Mucosa of descending colon (tissue), 3 donors: ENCODE results near the gene CASP9. TPM values are rescaled to one million over a fixed set of nuclear protein-coding genes. Genes with fewer than 3 reads are reported as not detected.

ENCODE experiments used
- ATAC-seq: fragments of 200-7000 bp; cut with Tn5 transposase; one replicate; pipeline ENCODE4 v1.9.1; 2020; ENCODE audit warnings: mild to moderate bottlenecking, moderate library complexity
- DNase-seq, 3 donors: peaks; one replicate each; pipeline ENCODE4 v3.0.0-alpha.2; 2020
- H3K36me3 ChIP-seq: fragments of 200-600 bp; one replicate; pipeline ENCODE4 v1.8.0; 2021; ENCODE audit warnings: low read depth, mild to moderate bottlenecking
- H3K4me1 ChIP-seq: fragments of 200-600 bp; one replicate; pipeline ENCODE4 v1.8.0; 2021; ENCODE audit warnings: low read depth, mild to moderate bottlenecking
- H3K4me3 ChIP-seq: fragments of 200-600 bp; one replicate; pipeline ENCODE4 v1.8.0; 2021; ENCODE audit warnings: mild to moderate bottlenecking
- H3K9me3 ChIP-seq: fragments of 200-600 bp; one replicate; pipeline ENCODE4 v1.8.0; 2021; ENCODE audit warnings: mild to moderate bottlenecking
- intact Hi-C, 2 donors: fragments of 100-400 bp; cut with DNase I in 1 of 2; cut with micrococcal nuclease in 1 of 2; formaldehyde crosslinking; loops; one replicate each; pipeline versions ENCODE4 v1.11.0 to v1.11.1; 2022; cut with DNase I, micrococcal nuclease
- total RNA-seq, 3 donors: library from RNA; stranded (reverse); fragmentation: NEBNext Ultra II Directional in 2 of 3; extraction: Animal tissue kit (Norgen Biotek cat#: 25700) in 2 of 3; gene quantifications; one replicate each; pipeline versions ENCODE4 v1.2.1 to v1.2.4, GENCODE V29; 2021 to 2023
- TF ChIP-seq, protein P1 (sequence below): fragments of 200-600 bp; IDR thresholded peaks from one replicate; pipeline ENCODE4 v1.8.0; 2022; ENCODE audit warnings: antibody characterized with exemption, mild to moderate bottlenecking
- donor health status: DM: no; HTN: no; CAD: no; lungs with moderate emphysema.
- donor health status: DM: no; HTN: no; CAD: no.
- donor health status: DM: no; HTN: yes; CAD: no.

The CASP9 gene
- total RNA-seq, 3 donors from 2014 or later: 14.2 to 16.0 (median 15.2) TPM

DNA sequence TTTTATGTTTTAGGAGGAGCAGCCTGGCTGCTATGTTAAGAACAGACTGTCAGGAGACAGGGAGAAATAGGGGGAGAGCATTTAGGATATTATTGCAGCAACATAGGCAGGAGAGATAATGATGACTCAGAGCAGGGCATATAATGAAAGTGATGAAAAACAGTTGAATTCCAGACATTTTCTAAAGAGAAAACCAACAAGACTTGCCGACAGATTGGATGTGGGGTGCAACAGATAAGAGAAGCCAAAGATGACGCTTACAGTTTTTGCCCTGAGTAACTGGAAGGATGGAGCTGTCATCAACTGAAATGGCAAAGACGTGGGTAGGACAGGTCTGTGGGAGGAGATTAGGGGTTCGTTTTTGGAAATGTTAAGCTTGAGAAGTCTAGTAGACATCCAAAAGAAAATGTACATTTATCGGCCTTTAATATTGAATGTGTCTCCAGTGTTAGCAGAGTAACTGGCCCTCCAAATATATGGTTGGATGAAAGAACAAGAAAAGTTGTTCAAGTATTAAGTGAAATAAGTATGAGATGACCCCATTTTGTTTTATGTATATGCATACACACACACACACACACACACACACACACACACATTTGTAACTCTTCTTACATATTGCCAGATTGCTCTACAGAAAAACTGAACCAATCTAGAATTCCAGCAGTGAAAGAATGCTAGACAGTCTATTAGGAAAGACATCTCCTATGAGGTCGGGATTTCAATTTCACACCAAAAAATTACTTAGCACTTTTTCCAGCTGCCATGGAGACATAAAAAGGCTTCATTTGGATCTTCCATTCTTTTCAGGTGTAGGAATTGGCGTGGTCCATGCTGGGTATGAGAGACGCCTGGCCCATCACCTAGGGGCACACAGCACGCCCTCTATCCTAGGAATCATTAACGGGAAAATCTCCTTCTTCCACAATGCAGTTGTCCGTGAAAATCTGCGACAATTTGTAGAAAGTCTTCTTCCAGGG is 19.9 kb upstream of the CASP9 start:
- Histone ChIP-seq H3K9me3 (no peaks in the 10 kb centered on the region), H3K4me1 (no peaks in the 10 kb centered on the region), H3K36me3 (no peaks in the 10 kb centered on the region), H3K4me3 (no peak overlapping the region)
- ATAC-seq (no peak), DNase-seq (no peak)
- intact Hi-C loops: no loop called here
- TF ChIP-seq, protein P1, sequence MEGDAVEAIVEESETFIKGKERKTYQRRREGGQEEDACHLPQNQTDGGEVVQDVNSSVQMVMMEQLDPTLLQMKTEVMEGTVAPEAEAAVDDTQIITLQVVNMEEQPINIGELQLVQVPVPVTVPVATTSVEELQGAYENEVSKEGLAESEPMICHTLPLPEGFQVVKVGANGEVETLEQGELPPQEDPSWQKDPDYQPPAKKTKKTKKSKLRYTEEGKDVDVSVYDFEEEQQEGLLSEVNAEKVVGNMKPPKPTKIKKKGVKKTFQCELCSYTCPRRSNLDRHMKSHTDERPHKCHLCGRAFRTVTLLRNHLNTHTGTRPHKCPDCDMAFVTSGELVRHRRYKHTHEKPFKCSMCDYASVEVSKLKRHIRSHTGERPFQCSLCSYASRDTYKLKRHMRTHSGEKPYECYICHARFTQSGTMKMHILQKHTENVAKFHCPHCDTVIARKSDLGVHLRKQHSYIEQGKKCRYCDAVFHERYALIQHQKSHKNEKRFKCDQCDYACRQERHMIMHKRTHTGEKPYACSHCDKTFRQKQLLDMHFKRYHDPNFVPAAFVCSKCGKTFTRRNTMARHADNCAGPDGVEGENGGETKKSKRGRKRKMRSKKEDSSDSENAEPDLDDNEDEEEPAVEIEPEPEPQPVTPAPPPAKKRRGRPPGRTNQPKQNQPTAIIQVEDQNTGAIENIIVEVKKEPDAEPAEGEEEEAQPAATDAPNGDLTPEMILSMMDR: no peak

DNA sequence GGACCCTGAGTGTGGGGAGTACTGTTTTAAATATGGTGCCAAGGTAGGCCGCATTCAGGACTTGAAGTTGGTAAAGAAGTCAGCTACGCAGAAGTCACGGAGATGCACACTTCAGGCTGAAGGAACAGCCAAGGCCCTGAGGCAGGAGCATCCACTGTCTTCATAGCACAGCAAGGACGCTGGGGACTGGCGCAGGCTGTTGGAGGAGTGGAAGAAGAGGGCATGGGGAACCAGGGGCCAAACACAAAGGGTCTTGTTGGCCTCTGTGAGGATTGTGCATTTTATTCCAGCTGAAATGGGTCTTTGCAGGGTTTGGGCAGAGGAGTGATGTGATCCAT is 19.2 kb upstream of the CASP9 start:
- TF ChIP-seq, protein P1: no peak
- no peaks in the 10 kb centered on the region for H3K36me3 ChIP-seq
- H3K4me3 ChIP-seq: no peak overlapping the region
- intact Hi-C loops: no loop called here
- DNase-seq: no peak
- ATAC-seq: no peak
- H3K9me3 ChIP-seq: no peaks in the 10 kb centered on the region
- no peaks in the 10 kb centered on the region for H3K4me1 ChIP-seq

DNA sequence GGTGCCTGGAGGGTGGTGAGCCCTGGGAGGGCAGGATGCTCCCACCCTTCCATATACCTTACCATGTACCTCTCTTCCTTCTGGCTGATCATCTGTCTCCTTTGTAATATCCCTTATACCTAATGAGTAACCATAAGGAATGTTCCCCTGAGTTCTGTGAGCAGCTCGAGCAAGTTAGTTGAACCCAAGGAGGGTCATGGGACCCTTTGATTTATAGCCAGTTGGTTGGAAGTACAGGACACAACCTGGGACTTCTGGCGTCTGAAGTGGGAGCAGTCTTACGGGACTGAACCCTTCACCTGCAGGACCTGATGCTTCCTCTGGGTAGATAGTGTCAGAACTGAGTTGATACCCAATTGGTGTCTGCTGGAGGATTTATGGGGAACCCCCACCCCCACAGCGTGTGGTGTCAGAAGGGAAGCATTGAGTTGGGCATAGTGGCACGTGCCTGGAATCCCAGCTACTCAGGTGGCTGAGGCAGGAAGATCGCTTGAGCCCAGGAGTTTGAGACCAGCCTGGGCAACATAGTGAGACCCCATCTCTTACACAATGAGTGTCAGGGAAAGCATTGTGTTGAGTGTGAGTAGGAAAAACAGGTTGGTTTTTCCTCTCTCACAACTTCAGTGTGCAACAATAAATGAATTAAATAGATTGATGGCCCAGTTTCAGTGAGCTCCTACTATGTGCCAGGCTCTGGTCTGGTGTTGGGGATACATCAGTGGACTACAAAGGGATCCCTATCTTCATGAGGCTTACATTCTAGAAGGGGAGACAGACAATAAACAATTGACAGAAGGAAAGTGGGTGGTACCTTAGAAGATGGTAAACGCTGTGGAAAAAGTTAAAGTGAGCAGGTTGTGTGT is 18.6 kb upstream of the CASP9 start:
- DNase-seq: no peak
- intact Hi-C loops: no loop called here
- Histone ChIP-seq H3K9me3 (no peaks in the 10 kb centered on the region), H3K36me3 (no peaks in the 10 kb centered on the region), H3K4me1 (no peaks in the 10 kb centered on the region), H3K4me3 (no peak overlapping the region)
- no peak for ATAC-seq
- TF ChIP-seq, protein P1: no peak

DNA sequence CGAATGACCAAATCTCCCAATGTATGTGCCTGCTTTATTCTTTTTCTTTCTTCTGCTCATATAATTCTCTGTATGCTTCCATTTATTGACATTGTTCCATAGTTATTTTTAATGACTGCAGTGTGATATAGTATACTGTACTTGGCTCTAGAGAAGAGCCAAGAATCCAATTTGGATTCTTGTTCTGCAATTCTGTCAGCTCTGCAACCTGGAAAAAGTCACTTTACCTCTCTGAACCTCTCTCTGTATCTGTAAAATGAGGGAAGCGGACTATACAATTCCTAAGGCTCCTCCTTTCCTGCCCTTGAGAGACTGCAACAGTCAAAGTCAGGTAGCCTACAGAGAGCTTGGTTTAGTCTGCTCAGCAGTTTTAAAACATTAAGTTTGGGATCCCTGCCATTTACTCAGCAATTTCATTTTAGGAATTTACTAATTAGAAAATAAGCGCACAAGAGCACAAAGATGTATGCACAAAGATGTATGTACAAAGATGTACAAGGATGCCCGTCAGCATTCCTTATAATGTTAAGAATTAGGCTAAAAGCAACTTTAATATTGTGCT is 17.3 kb upstream of the CASP9 start:
- ATAC-seq (no peak), DNase-seq (no peak)
- intact Hi-C loops: no loop called here
- Histone ChIP-seq H3K36me3 (no peaks in the 10 kb centered on the region), H3K4me3 (no peak overlapping the region), H3K4me1 (no peaks in the 10 kb centered on the region), H3K9me3 (no peaks in the 10 kb centered on the region)
- TF ChIP-seq, protein P1: no peak

DNA sequence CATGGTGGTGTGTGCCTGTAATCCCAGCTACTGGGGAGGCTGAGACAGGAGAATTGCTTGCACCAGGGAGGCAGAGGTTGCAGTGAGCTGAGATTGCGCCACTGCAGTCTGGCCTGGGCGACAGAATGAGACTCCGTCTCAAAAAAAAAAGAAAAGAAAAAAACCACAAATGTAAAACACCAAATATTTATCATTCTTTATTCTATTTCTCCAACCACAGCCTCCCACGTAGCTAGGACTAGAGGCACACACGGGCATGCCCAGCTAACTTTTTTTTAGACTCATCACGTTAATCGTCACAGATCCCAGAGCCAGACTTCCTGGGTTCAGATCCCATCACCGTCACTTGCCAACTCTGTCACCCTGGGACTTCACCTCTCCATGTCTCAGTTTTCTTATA is 16.2 kb upstream of the CASP9 start:
- Histone ChIP-seq H3K36me3 (no peaks in the 10 kb centered on the region), H3K9me3 (no peaks in the 10 kb centered on the region), H3K4me1 (no peaks in the 10 kb centered on the region), H3K4me3 (no peak overlapping the region)
- no peak for ATAC-seq
- no peak for DNase-seq
- TF ChIP-seq, protein P1: no peak
- intact Hi-C loops: no loop called here
